Activated naive CD8-positive, alpha-beta T cell (primary cell): ENCODE data around the gene MACF1.
"Not testable (repeated sequence)": the region's sequence is repeated elsewhere in the genome, so short reads cannot be mapped to it uniquely, and the experiment has no call there.

Experiments
- H3K27ac Mint-ChIP-seq: one replicate; pipeline ENCODE4 v1.8.0; 2021; ENCODE audit warnings: mixed read lengths
- H3K27me3 Mint-ChIP-seq: one replicate; pipeline ENCODE4 v1.8.0; 2021; ENCODE audit warnings: mixed read lengths
- H3K36me3 Mint-ChIP-seq: one replicate; pipeline ENCODE4 v1.8.0; 2021; ENCODE audit warnings: mixed read lengths
- H3K4me1 Mint-ChIP-seq: one replicate; pipeline ENCODE4 v1.8.0; 2021; ENCODE audit warnings: low read depth, mixed read lengths
- H3K4me3 Mint-ChIP-seq: one replicate; pipeline ENCODE4 v1.8.0; 2021; ENCODE audit warnings: mild to moderate bottlenecking, mixed read lengths
- H3K9me3 Mint-ChIP-seq: one replicate; pipeline ENCODE4 v1.8.0; 2021; ENCODE audit warnings: low read depth, mixed read lengths

The MACF1 gene

DNA sequence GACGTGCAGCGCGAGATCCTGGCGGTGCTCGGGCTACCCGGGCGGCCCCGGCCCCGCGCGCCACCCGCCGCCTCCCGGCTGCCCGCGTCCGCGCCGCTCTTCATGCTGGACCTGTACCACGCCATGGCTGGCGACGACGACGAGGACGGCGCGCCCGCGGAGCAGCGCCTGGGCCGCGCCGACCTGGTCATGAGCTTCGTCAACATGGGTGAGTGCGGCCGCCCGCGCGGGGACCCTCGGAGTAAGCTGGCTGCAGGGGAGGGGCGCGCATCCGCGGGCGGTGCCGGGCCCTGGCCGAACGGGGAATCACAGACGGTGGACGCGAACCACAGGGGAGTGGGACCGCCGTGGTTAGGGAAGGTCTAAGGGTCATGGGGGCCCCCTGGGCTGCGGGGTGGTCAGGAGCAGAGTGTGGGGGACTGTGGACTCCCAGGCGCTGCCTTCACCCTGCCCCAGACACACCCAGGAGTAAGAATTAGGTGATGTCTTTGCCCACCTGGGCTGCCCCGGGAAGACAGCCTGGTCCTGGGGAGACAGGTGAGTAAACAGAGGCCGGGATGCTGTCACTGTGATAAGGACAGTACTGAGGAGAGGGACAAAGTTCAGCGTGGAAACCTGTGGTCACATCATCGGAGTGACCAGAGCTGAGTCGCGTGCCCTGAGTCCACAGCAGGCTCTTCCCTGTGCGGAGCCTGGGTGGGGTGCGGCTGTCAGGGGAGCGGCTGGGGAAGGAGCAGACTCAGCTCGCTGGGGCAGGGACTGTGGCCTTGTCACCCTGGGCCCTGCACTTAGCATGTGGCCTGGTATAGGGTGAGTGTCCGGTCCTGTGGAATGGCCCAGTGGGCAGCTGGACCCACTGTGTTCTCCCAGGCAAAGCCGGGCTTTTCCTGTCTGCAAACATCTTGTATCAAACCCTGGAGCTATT, 287.9 kb downstream of the MACF1 start:
- H3K36me3 Mint-ChIP-seq, H3K27ac Mint-ChIP-seq, H3K9me3 Mint-ChIP-seq, H3K4me1 Mint-ChIP-seq: not testable (repeated sequence)
- Mint-ChIP-seq H3K4me3 (peak overlapping the region; percentile 69), H3K27me3 (peaks cover 17% of the 10 kb centered on the region)

DNA sequence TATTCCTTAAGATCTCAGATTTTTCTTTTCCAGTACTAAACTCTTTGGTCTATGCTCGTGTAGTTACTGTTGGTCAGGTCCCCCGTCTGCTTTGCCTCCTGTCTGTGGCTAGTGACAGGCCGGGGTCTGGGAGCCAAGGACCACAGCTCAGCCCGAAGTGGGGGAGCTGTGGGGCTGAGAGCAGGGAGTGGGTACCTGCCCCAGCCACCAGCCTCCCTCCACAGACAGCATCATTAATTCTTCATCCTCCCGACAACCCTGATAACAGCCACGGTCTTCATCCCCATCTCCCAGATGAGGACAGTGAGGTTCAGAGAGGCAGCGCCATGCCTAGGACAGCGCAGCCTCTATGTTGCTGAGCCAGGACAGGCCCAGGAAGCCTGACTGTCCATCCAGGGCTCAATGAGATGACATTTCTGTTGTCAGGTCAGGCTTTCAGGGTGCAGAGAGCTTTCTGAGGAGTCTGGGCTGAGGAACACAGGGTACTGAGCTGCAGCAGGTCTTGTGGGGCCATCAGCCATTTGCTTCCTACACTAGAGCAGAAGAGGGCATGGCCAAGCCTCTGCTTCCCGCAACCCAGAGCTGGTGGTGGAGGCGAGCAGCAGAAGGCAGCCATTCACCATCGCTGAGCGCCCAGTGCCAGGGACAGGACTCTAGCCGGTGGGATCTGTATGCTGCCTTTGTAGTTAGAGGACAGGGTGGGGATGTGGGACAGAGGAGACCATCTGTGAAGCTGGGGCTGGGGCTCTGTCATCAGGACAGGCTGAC, 288.7 kb downstream of the MACF1 start:
- not testable (repeated sequence) for H3K9me3 Mint-ChIP-seq, H3K27ac Mint-ChIP-seq, H3K36me3 Mint-ChIP-seq, H3K4me1 Mint-ChIP-seq
- Mint-ChIP-seq H3K27me3 (peaks cover 18% of the 10 kb centered on the region), H3K4me3 (peak overlapping the region; percentile 69)

GRCh38 chr1:39494671-39495410, 290.3 kb downstream of the MACF1 start:
- Mint-ChIP-seq H3K4me3 (no peak overlapping the region), H3K36me3 (no peaks in the 10 kb centered on the region), H3K27me3 (peaks cover 18% of the 10 kb centered on the region), H3K27ac (no peak overlapping the region), H3K9me3 (no peaks in the 10 kb centered on the region), H3K4me1 (peaks cover 2% of the 10 kb centered on the region)

GRCh38 chr1:39496520-39496919, 292.0 kb downstream of the MACF1 start:
- H3K4me3 Mint-ChIP-seq, H3K4me1 Mint-ChIP-seq, H3K36me3 Mint-ChIP-seq, H3K9me3 Mint-ChIP-seq, H3K27ac Mint-ChIP-seq: not testable (repeated sequence)
- H3K27me3 Mint-ChIP-seq, result peaks cover 19% of the 10 kb centered on the region

- Mint-ChIP-seq H3K4me3 (no peak overlapping the region), H3K4me1 (no peaks in the 10 kb centered on the region), H3K36me3 (no peaks in the 10 kb centered on the region), H3K27ac (no peak overlapping the region), H3K9me3 (no peaks in the 10 kb centered on the region), H3K27me3 (peaks cover 19% of the 10 kb centered on the region)
Measured at GRCh38 chr1:39497585-39497984, 293.1 kb downstream of the MACF1 start.

GRCh38 chr1:39498096-39498710, 293.7 kb downstream of the MACF1 start:
- H3K27ac Mint-ChIP-seq, H3K4me3 Mint-ChIP-seq, H3K9me3 Mint-ChIP-seq, H3K36me3 Mint-ChIP-seq, H3K4me1 Mint-ChIP-seq: not testable (repeated sequence)
- peaks cover 14% of the 10 kb centered on the region for H3K27me3 Mint-ChIP-seq

DNA sequence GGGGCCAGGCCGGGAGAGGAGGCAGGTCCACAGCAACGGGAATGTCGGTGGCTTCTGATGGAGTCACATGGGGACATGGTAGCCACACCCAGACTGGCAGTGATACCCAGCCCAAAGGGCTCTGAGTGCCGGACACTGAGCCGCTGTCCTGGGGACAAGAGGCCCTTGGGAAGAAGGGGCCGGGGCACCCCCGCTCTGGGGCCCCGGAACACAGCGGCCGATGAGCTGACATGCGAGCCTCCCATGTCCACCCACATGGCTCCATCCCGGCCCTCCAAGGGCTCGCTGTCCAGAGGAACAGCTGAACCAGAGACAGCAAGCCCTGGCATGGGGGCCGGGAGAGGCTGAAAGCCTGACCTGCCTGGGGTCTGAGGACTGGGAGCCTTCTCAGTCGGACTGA, 294.3 kb downstream of the MACF1 start:
- not testable (repeated sequence) for H3K27ac Mint-ChIP-seq, H3K9me3 Mint-ChIP-seq, H3K4me1 Mint-ChIP-seq, H3K4me3 Mint-ChIP-seq, H3K36me3 Mint-ChIP-seq
- peaks cover 11% of the 10 kb centered on the region for H3K27me3 Mint-ChIP-seq

- H3K4me1 Mint-ChIP-seq, result no peaks in the 10 kb centered on the region
Measured at GRCh38 chr1:39499668-39500067, 295.2 kb downstream of the MACF1 start.

GRCh38 chr1:39500862-39501389, 296.4 kb downstream of the MACF1 start:
- no peak overlapping the region for H3K27ac Mint-ChIP-seq
- H3K4me1 Mint-ChIP-seq, result no peaks in the 10 kb centered on the region
- no peaks in the 10 kb centered on the region for H3K9me3 Mint-ChIP-seq
- H3K36me3 Mint-ChIP-seq, result no peaks in the 10 kb centered on the region
- H3K4me3 Mint-ChIP-seq, result no peak overlapping the region
- H3K27me3 Mint-ChIP-seq, result peaks cover 5% of the 10 kb centered on the region

More at GRCh38 chr1:39499668-39500067, 295.2 kb downstream of the MACF1 start:
- Mint-ChIP-seq H3K27me3 (peaks cover 6% of the 10 kb centered on the region), H3K36me3 (no peaks in the 10 kb centered on the region), H3K9me3 (no peaks in the 10 kb centered on the region), H3K4me3 (no peak overlapping the region), H3K27ac (no peak overlapping the region)

- H3K27ac Mint-ChIP-seq, result no peak overlapping the region
Measured at GRCh38 chr1:39501666-39502065, 297.2 kb downstream of the MACF1 start.

GRCh38 chr1:39504436-39504835, 299.9 kb downstream of the MACF1 start:
- H3K36me3 Mint-ChIP-seq, H3K9me3 Mint-ChIP-seq, H3K4me3 Mint-ChIP-seq, H3K27me3 Mint-ChIP-seq, H3K4me1 Mint-ChIP-seq, H3K27ac Mint-ChIP-seq: not testable (repeated sequence)

More at GRCh38 chr1:39501666-39502065, 297.2 kb downstream of the MACF1 start:
- Mint-ChIP-seq H3K27me3 (peaks cover 5% of the 10 kb centered on the region), H3K4me3 (no peak overlapping the region), H3K4me1 (no peaks in the 10 kb centered on the region), H3K9me3 (no peaks in the 10 kb centered on the region), H3K36me3 (no peaks in the 10 kb centered on the region)

DNA sequence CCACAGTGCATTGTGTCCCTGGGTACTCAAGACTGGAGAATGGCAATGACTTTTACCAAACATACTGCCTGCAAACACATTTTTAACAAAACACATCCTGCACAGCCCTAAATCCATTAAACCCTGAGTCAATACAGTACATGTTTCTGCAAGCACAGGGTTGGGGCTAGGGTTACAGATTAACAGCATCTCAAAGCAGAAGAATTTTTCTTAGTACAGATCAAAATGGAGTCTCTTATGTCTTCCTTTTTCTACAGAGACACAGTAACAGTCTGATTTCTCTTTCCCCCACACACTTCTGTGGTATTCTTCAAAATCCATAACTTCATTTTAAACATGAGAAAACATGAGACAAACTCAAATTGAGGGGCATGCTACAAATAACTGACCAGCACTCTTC, 300.8 kb downstream of the MACF1 start:
- no peaks in the 10 kb centered on the region for H3K9me3 Mint-ChIP-seq
- peaks cover 11% of the 10 kb centered on the region for H3K4me1 Mint-ChIP-seq
- H3K4me3 Mint-ChIP-seq, result no peak overlapping the region
- H3K27ac Mint-ChIP-seq, result no peak overlapping the region
- H3K27me3 Mint-ChIP-seq, result peaks cover 2% of the 10 kb centered on the region
- no peaks in the 10 kb centered on the region for H3K36me3 Mint-ChIP-seq

DNA sequence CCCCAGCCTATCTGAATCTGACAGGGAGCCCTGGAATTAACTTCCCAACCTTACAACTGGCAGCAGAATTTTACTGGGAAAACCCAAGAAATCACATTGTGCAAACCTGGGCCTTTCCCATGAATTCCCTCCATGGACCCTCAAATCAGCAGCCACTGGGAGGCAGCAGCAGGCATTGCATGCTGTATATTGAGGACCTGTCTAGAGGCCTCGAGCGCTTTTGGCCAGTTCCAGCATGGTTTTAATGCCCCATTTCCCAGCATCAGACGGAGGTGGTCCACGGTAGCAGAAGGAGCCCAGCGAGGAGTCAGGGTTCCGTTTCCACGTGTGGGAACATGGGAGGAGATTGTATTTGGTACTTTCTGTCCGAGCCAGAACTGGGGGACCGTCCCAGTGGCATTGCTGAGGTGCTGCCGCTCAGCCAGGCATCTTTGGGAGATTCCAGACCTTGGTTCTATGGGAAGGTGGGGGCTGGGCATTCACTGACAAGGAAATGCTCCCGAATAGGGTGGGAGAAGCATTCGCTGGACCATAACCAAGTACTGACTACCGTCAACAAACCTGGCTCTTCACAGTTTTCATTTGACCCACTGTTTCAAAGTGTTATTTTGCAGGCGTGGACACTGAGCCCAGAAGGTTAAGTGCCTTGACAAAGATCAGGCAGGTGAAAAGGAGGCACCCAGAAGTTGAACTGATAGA, 302.9 kb downstream of the MACF1 start:
- no peaks in the 10 kb centered on the region for H3K27me3 Mint-ChIP-seq
- H3K36me3 Mint-ChIP-seq, result no peaks in the 10 kb centered on the region
- no peak overlapping the region for H3K4me3 Mint-ChIP-seq
- H3K9me3 Mint-ChIP-seq, result no peaks in the 10 kb centered on the region
- H3K4me1 Mint-ChIP-seq, result peaks cover 11% of the 10 kb centered on the region
- H3K27ac Mint-ChIP-seq, result no peak overlapping the region

GRCh38 chr1:39508266-39508665, 303.8 kb downstream of the MACF1 start:
- Mint-ChIP-seq H3K4me3 (no peak overlapping the region), H3K27ac (no peak overlapping the region), H3K27me3 (no peaks in the 10 kb centered on the region), H3K4me1 (peaks cover 11% of the 10 kb centered on the region), H3K36me3 (no peaks in the 10 kb centered on the region), H3K9me3 (no peaks in the 10 kb centered on the region)
